HEK293T (cell line): ENCODE measurements around the gene ABCC8.
A peak's percentile ranks its signal among the peaks of the same experiment; 100 is the strongest.

ENCODE experiments used
- CTCF ChIA-PET: fragments of 350-600 bp; formaldehyde crosslinking; extraction: SDS; loops from one replicate; lab custom pipeline; 2021; ENCODE audit warnings: antibody characterized with exemption, inconsistent platforms; lab: Yijun Ruan, JAX
- POLR2A ChIA-PET: fragments of 350-600 bp; formaldehyde crosslinking; extraction: SDS; loops from one replicate; lab custom pipeline; 2020; ENCODE audit warnings: antibody characterized with exemption, inconsistent platforms; lab: Yijun Ruan, JAX
- DNase-seq: peaks from one replicate; pipeline ENCODE4 v3.0.0; 2012; ENCODE audit warnings: mixed read lengths; ENCODE audit errors: extremely low spot score
- ARNT ChIP-seq: fragments of 450-650 bp; IDR thresholded peaks from 2 replicates; pipeline ENCODE4 v1.6.1; 2017; ENCODE audit warnings: mild to moderate bottlenecking
- BHLHE40 ChIP-seq: fragments of 450-650 bp; IDR thresholded peaks from 2 replicates; pipeline ENCODE4 v1.6.1; 2016; ENCODE audit warnings: mild to moderate bottlenecking, moderate library complexity, borderline replicate concordance
- CTBP1 ChIP-seq: fragments of 450-650 bp; IDR thresholded peaks from 2 replicates; pipeline ENCODE4 v1.6.1; 2016; ENCODE audit warnings: borderline replicate concordance
- ELF4 ChIP-seq: fragments of 450-650 bp; IDR thresholded peaks from 2 replicates; pipeline ENCODE4 v1.6.1; 2017; ENCODE audit warnings: antibody characterized with exemption
- FOXA1 ChIP-seq: fragments of 450-650 bp; IDR thresholded peaks from 2 replicates; pipeline ENCODE4 v1.6.1; 2016; ENCODE audit warnings: mild to moderate bottlenecking
- FOXK2 ChIP-seq: fragments of 450-650 bp; IDR thresholded peaks from 2 replicates; pipeline ENCODE4 v1.6.1; 2016; ENCODE audit warnings: mild to moderate bottlenecking
- FOXM1 ChIP-seq: fragments of 450-650 bp; IDR thresholded peaks from 2 replicates; pipeline ENCODE4 v1.6.1; 2017; ENCODE audit warnings: mild to moderate bottlenecking, borderline replicate concordance
- HDGF ChIP-seq: fragments of 450-650 bp; IDR thresholded peaks from 2 replicates; pipeline ENCODE4 v1.6.1; 2017; ENCODE audit warnings: antibody characterized with exemption, borderline replicate concordance
- L3MBTL2 ChIP-seq: fragments of 450-650 bp; conservative IDR thresholded peaks from 2 replicates; pipeline ENCODE4 v1.6.1; 2016; ENCODE audit warnings: mild to moderate bottlenecking
- LEF1 ChIP-seq: fragments of 450-650 bp; IDR thresholded peaks from 2 replicates; pipeline ENCODE4 v1.6.1; 2017; ENCODE audit warnings: mild to moderate bottlenecking, borderline replicate concordance
- NFRKB ChIP-seq: fragments of 450-650 bp; IDR thresholded peaks from 2 replicates; pipeline ENCODE4 v1.6.1; 2016; ENCODE audit warnings: mild to moderate bottlenecking, moderate library complexity
- PKNOX1 ChIP-seq: fragments of 450-650 bp; IDR thresholded peaks from 2 replicates; pipeline ENCODE4 v1.6.1; 2016
- SP1 ChIP-seq: fragments of 450-650 bp; IDR thresholded peaks from 2 replicates; pipeline ENCODE4 v1.6.1; 2017
- SUZ12 ChIP-seq: fragments of 450-650 bp; IDR thresholded peaks from 2 replicates; pipeline ENCODE4 v1.6.1; 2016; ENCODE audit warnings: mild to moderate bottlenecking
- TARDBP ChIP-seq: fragments of 450-650 bp; IDR thresholded peaks from 2 replicates; pipeline ENCODE4 v1.6.1; 2016
- ZNF384 ChIP-seq: fragments of 450-650 bp; IDR thresholded peaks from 2 replicates; pipeline ENCODE4 v1.6.1; 2016

Gene ABCC8

GRCh38 chr11:17381156-17381555 lies 95.5 kb downstream of the ABCC8 start:
- ChIA-PET POLR2A (no interaction called here), CTCF (no interaction called here)
- TF ChIP-seq L3MBTL2 (no peak), SUZ12 (no peak), HDGF (no peak)
- DNase-seq = no peak

GRCh38 chr11:17379383-17380180 lies 97.1 kb downstream of the ABCC8 start:
- CTCF ChIA-PET = interaction anchor here (0.6 to 0.8 kb wide), 2 partner anchors 112 to 149 kb away, joined by 3 to 4 read pairs; no protein-coding TSS in a partner anchor
- no peak for TF ChIP-seq ZNF384
- no peak for TF ChIP-seq SP1
- no peak for TF ChIP-seq TARDBP
- no peak for TF ChIP-seq SUZ12
- TF ChIP-seq CTBP1 = no peak
- no peak for TF ChIP-seq LEF1
- TF ChIP-seq FOXK2 = no peak
- TF ChIP-seq L3MBTL2 = no peak
- TF ChIP-seq BHLHE40 = no peak
- TF ChIP-seq ELF4 = no peak
- no peak for TF ChIP-seq PKNOX1
- TF ChIP-seq ARNT = no peak
- TF ChIP-seq FOXA1 = no peak
- no peak for DNase-seq
- POLR2A ChIA-PET = no interaction called here

- TF ChIP-seq ARNT = no peak
- no peak for TF ChIP-seq FOXA1
- TF ChIP-seq HDGF = no peak
- no peak for TF ChIP-seq FOXM1
- TF ChIP-seq SUZ12 = no peak
- no peak for TF ChIP-seq LEF1
- no peak for TF ChIP-seq CTBP1
- TF ChIP-seq PKNOX1 = no peak
- no peak for TF ChIP-seq L3MBTL2
- no peak for TF ChIP-seq SP1
- no peak for TF ChIP-seq ZNF384
- TF ChIP-seq NFRKB = no peak
- CTCF ChIA-PET = no interaction called here
- no peak for DNase-seq
- POLR2A ChIA-PET = no interaction called here
These were observed 98.0 kb downstream of the ABCC8 start for GRCh38 chr11:17378655-17379054.

- CTCF ChIA-PET = no interaction called here
- POLR2A ChIA-PET = no interaction called here
These were observed 100.2 kb downstream of the ABCC8 start for GRCh38 chr11:17376493-17376892.

GRCh38 chr11:17375547-17375946 lies 101.1 kb downstream of the ABCC8 start:
- CTCF ChIA-PET = no interaction called here
- TF ChIP-seq ZNF384 = no peak
- no peak for TF ChIP-seq SUZ12
- no peak for TF ChIP-seq FOXM1
- no peak for TF ChIP-seq FOXA1
- no peak for TF ChIP-seq L3MBTL2
- TF ChIP-seq SP1 = no peak
- no peak for TF ChIP-seq HDGF
- no peak for TF ChIP-seq BHLHE40
- no peak for TF ChIP-seq CTBP1
- no peak for TF ChIP-seq ARNT
- no peak for TF ChIP-seq PKNOX1
- TF ChIP-seq LEF1 = no peak
- no peak for TF ChIP-seq NFRKB
- TF ChIP-seq ELF4 = no peak
- no peak for TF ChIP-seq FOXK2
- TF ChIP-seq TARDBP = no peak
- DNase-seq = no peak
- POLR2A ChIA-PET = no interaction called here

More at GRCh38 chr11:17376493-17376892, 100.2 kb downstream of the ABCC8 start:
- TF ChIP-seq NFRKB (no peak), FOXM1 (no peak), CTBP1 (no peak), ARNT (no peak), BHLHE40 (no peak)
- no peak for DNase-seq

- peak; percentile 27 for DNase-seq
- ChIA-PET CTCF (no interaction called here), POLR2A (no interaction called here)
- TF ChIP-seq HDGF = no peak
- no peak for TF ChIP-seq ZNF384
- TF ChIP-seq LEF1 = no peak
- TF ChIP-seq FOXM1 = no peak
- no peak for TF ChIP-seq PKNOX1
- TF ChIP-seq NFRKB = no peak
- TF ChIP-seq BHLHE40 = no peak
- TF ChIP-seq SUZ12 = no peak
- TF ChIP-seq CTBP1 = no peak
- TF ChIP-seq ARNT = no peak
- no peak for TF ChIP-seq L3MBTL2
- TF ChIP-seq ELF4 = no peak
- no peak for TF ChIP-seq SP1
- no peak for TF ChIP-seq FOXK2
- TF ChIP-seq TARDBP = no peak
- no peak for TF ChIP-seq FOXA1
These were observed 105.0 kb downstream of the ABCC8 start for GRCh38 chr11:17371614-17372013.
